Kidney epithelial cell (primary cell): ENCODE measurements around the gene SPACA1. TPM values are rescaled to one million over a fixed set of nuclear protein-coding genes. Genes with fewer than 3 reads are reported as not detected.

Experiments used
- DNase-seq: peaks from one replicate; pipeline ENCODE4 v3.0.0-alpha.2; 2010; ENCODE audit warnings: low read depth
- H3K27me3 ChIP-seq: 2 replicates; pipeline ENCODE4 v1.6.0; 2011; ENCODE audit warnings: low read length; ENCODE audit not compliant: control insufficient read depth, insufficient read depth
- H3K36me3 ChIP-seq: 2 replicates; pipeline ENCODE4 v1.5.1; 2011; ENCODE audit warnings: low read length; ENCODE audit not compliant: control insufficient read depth, insufficient read depth
- H3K4me3 ChIP-seq: 2 replicates; pipeline ENCODE4 v1.5.1; 2011; ENCODE audit warnings: low read depth, mild to moderate bottlenecking, control low read depth, low read length
- CTCF ChIP-seq: IDR thresholded peaks from 2 replicates; pipeline ENCODE4 v1.5.1; 2011; ENCODE audit warnings: mild to moderate bottlenecking, moderate library complexity, low read length, control low read depth, inconsistent platforms; ENCODE audit not compliant: insufficient read depth, poor library complexity, severe bottlenecking
- total RNA-seq: library from RNA; depleted of rRNA; stranded (reverse); fragments of >200 nt; gene quantifications from 2 replicates; pipeline ENCODE4 v1.2.3, GENCODE V29; 2015

Gene SPACA1
- total RNA-seq, 1 donor from 2014 or later: not detected

- DNase-seq: peak; percentile 74
- Histone ChIP-seq H3K36me3 (no peaks in the 10 kb centered on the region), H3K27me3 (no peaks in the 10 kb centered on the region), H3K4me3 (peak overlapping the region; percentile 14)
- no peak for TF ChIP-seq CTCF
Measured at GRCh38 chr6:88008831-88009231, 38.8 kb upstream of the SPACA1 start.

- DNase-seq: no peak
- Histone ChIP-seq H3K27me3 (no peaks in the 10 kb centered on the region), H3K4me3 (no peak overlapping the region), H3K36me3 (no peaks in the 10 kb centered on the region)
- no peak for TF ChIP-seq CTCF
Measured at GRCh38 chr6:88013015-88013414, 34.6 kb upstream of the SPACA1 start.

- H3K36me3 ChIP-seq: no peaks in the 10 kb centered on the region
- DNase-seq: no peak
- TF ChIP-seq CTCF: peak; percentile 3
- H3K27me3 ChIP-seq: no peaks in the 10 kb centered on the region
- no peak overlapping the region for H3K4me3 ChIP-seq
Measured at GRCh38 chr6:88013554-88013953, 34.1 kb upstream of the SPACA1 start.

- no peaks in the 10 kb centered on the region for H3K36me3 ChIP-seq
- no peak overlapping the region for H3K4me3 ChIP-seq
- no peak for DNase-seq
- no peaks in the 10 kb centered on the region for H3K27me3 ChIP-seq
- no peak for TF ChIP-seq CTCF
Measured at GRCh38 chr6:88020439-88020838, 27.2 kb upstream of the SPACA1 start.

- H3K4me3 ChIP-seq: no peak overlapping the region
- DNase-seq: no peak
- H3K27me3 ChIP-seq: no peaks in the 10 kb centered on the region
- H3K36me3 ChIP-seq: no peaks in the 10 kb centered on the region
- no peak for TF ChIP-seq CTCF
Measured at GRCh38 chr6:88024696-88025095, 22.9 kb upstream of the SPACA1 start.

- DNase-seq: no peak
- Histone ChIP-seq H3K36me3 (no peaks in the 10 kb centered on the region), H3K27me3 (no peaks in the 10 kb centered on the region), H3K4me3 (no peak overlapping the region)
- TF ChIP-seq CTCF: no peak
Measured at GRCh38 chr6:88031550-88031949, 16.1 kb upstream of the SPACA1 start.
